HG02852 (cell line): ENCODE measurements around the gene DCLK2.
"Not testable (repeated sequence)": the region's sequence is repeated elsewhere in the genome, so short reads cannot be mapped to it uniquely, and the experiment has no call there.

ENCODE experiments used
- ATAC-seq: cut with Tn5 transposase; IDR thresholded peaks from one replicate; pipeline ENCODE4 v1.9.1; 2021; ENCODE audit warnings: mild to moderate bottlenecking, moderate library complexity; ENCODE audit not compliant: unreplicated experiment

DCLK2 gene

DNA sequence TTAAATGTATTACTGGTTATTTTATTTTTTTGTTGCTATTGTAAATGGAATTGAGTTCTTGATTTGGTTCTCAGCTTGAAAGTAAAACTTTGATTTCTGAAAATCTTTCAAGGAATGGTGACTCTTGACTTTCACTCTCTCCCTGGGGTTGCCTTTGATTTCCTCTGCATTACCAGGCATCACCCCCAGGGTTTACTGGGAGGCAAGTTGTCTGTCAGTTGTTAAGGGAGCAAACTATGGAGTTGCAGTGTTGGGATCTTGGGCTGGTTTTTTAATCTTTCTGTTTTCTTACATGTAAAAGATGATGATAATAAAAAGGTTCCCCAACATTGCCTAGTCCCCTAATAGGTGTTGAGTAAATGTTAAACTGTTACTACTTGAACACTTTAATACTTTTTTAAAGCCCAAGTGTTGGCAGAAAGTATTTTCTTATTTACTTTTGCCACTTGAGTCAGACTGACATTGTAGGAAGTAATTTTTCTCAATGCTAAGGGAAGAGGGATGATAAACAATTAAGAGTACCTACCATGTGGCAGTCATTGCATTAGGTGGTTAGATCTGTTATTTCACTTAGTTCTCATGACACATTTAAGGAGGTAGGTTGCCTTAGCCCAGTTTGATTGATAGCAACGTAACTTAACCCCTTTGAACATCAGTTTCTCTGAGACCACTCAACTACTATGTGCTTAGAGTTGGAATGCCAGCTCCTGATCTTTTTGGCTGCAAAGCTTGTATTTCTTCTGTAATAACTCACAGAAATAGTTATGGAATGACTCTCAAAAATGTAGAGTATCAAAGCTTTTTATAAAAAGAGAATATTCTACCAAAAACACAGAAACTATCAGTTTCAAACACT, 67.1 kb downstream of the DCLK2 start:
- ATAC-seq = no peak

DNA sequence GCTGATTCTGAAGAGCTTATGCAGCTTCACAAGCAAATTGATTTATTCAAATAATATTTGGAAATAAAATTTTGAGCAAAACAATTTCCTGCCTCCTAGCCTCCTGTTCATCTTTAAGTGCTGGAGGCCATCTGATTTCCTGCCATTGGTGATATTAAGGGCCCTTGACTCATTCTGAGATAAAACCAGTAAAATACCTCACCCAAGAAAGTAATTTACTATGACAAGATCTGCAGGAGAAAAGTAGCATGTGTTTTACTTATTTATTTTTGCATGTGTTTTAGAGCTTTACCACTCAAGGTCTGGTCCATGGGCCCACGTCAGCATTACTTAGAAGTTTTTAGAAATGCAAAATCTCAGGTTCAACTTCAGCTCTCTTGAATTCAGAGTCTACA, 67.7 kb downstream of the DCLK2 start:
- ATAC-seq = no peak

GRCh38 chr4:150149381-150149780, 71.1 kb downstream of the DCLK2 start:
- ATAC-seq = no peak

DNA sequence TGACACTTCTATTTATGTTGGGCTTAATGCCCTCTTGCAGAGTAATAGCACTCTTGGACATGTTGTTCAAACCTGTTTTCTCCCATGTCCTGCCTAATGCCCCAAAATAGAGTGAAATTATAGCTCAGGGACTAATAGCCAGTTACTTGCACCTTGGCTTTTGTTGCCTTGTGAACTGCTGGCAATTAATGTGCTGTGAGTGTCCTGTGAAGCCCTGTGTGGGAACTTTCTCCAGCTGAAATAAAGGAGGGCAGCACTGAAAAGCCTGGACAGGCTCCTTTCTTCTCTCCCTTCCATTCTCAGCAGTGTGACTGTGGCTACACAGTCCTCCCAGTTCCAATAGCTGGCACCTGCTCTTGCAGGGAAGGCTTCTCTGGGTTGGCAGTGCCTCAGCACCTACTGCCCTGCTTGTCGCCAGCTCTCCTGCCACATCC, 72.4 kb downstream of the DCLK2 start:
- no peak for ATAC-seq

DNA sequence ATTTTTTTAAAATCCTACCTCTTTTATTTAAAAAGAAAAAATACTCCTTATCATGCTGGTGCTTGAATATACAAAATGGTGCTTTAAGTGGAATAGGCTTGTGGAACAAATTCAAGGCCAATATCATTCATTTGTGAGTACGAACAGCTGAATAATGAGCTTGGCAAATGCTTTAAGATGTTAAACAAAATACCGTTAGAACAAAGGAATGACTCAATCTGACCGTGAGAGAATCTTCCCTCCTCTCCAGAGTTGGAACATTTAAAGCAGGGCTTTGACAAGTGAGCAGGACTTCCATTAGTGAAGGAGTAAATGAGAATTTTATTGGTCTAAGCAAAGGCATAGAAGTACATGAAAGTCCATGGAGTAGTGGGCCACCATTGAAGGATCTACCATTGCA, 74.5 kb downstream of the DCLK2 start:
- ATAC-seq = no peak

- no peak for ATAC-seq
Measured at GRCh38 chr4:150155391-150155790, 77.1 kb downstream of the DCLK2 start.

DNA sequence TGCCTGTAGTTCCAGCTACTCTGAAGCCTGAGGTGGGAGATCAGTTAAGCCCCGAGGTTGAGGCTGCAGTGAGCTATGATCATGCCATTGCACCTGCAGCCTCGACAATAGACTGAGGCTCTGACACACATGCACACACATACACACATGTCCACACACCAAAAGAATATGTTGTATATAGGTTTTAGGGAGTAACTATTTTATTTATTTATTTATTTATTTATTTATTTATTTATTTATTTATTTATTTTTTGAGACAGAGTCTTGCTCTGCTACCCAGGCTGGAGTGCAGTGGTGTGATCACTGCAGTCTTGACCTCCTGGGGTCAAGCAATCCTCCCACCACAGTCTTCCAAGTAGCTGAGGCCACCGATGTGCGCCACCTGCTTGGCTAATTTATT, 78.3 kb downstream of the DCLK2 start:
- no peak for ATAC-seq

GRCh38 chr4:150158041-150158440, 79.8 kb downstream of the DCLK2 start:
- no peak for ATAC-seq

- no peak for ATAC-seq
Measured at GRCh38 chr4:150160473-150160872, 82.2 kb downstream of the DCLK2 start.

DNA sequence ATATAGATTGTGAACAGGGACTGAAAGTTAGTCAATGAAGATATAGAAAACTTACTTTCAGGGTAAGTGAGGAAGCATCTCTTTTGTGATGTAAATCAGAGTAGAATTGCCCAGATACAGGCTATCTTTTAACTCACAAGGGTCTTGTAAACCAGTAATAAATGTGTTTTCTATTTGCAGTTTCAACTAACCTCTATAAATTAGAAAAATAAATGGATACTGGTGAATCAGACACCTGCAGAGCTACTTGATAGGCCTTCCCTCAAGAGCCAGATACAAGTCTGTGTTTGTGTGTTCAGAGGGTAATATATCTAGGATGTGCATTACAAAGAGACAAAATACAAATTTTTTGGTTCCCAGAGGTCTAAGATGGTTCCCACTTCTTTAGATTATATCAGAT, 82.9 kb downstream of the DCLK2 start:
- no peak for ATAC-seq

DNA sequence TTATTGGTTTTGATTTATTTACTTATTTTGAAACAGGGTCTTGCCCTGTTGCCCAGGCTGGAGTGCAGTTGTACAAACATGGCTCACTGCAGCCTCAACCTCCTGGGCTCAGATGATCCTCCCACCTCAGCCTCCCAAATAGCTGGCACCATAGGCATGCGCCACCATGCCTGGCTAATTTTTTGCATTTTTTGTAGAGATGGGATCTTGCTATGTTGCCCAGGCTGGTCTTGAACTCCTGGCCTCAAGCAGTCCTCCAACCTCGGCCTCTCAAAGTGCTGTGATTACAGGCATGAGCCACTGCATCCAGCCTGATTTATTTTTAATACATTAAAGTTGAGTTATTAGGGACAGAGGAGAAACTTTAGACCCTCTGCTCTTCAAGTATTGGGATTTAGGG, 83.8 kb downstream of the DCLK2 start:
- ATAC-seq = not testable (repeated sequence)

GRCh38 chr4:150164055-150164454, 85.8 kb downstream of the DCLK2 start:
- no peak for ATAC-seq

- ATAC-seq = no peak
Measured at GRCh38 chr4:150164956-150165629, 86.8 kb downstream of the DCLK2 start.

DNA sequence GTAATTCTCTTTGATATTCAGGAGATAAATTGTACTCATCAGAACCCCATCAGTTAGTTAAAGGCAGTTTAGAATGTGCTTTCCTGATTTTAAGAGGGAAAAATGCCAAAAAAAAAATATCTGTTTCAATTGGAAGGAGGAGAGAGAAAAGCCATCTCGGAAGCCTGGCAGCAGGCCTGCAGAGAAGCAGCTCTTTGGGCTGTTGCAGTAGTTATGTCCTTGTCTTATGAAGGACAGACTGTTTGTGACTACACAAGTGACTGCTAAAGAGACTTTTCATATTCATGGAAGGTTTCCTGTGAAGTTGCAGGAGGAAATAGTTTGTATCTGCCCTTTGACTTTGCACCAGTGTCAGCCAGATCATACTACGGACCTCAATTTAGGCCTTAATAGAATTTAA, 88.8 kb downstream of the DCLK2 start:
- no peak for ATAC-seq

DNA sequence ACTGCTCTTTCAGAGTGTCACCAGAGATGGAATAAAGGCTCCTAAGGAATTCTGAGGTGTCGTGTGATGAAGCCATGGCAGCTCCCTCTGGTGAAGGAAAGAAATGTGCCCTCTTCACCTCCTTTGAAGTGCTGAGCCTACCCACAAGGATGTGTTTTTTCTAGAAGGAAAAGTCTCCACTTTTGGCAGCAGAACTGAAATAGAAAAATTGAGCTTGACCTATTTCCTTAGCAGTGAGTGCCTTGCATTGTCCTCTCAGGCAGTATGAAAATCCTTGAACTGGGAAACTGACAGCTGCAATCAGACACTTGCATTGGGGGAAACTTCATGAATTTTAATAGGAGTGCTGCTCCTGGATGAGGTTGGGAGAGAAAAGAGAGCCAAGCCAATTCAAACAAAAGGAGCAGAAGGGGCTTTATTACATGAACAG, 95.2 kb downstream of the DCLK2 start:
- ATAC-seq = no peak

- no peak for ATAC-seq
Measured at GRCh38 chr4:150173982-150174398, 95.7 kb downstream of the DCLK2 start.

DNA sequence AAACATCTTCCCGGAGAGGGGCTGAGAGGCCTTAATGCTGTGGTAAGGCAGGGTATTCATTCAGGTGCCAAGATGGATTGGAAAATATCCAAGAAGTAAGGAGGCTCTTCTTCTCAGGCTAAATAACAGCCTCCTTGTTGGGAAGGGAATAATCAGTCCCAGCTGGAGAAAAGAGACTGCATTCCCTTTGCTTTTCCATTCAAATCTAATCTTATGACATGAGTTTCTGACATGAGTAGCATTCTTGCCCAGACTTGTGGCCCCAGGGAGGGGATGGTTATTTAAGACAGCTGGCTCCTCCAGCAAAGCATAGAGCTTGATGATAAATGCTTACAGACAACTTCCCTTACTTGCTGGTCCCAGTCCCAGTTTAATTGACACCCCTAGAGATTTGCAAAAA, 98.3 kb downstream of the DCLK2 start:
- ATAC-seq = no peak

- no peak for ATAC-seq
Measured at GRCh38 chr4:150178161-150178560, 99.9 kb downstream of the DCLK2 start.

GRCh38 chr4:150181536-150181935, 103.3 kb downstream of the DCLK2 start:
- no peak for ATAC-seq

DNA sequence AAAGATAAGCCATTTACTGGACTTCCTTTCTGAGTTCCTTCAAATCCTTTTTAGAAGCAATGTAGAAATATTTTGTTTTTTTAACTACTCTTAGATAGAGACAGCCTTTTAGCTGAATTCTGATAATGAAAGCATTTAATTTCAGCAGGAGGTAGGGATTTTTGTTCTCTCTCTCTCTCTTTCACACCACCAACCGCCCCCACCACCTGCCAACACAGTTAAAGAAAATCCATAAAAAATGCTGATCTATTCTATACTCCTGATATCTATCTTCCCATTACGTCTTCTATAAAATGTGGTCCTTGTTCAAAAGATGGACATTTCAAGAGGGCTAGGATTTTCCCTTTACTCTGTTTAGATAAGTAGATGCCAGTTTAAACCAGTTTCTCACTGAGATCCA, 104.5 kb downstream of the DCLK2 start:
- no peak for ATAC-seq

- not testable (repeated sequence) for ATAC-seq
Measured at GRCh38 chr4:150185033-150185432, 106.8 kb downstream of the DCLK2 start.

DNA sequence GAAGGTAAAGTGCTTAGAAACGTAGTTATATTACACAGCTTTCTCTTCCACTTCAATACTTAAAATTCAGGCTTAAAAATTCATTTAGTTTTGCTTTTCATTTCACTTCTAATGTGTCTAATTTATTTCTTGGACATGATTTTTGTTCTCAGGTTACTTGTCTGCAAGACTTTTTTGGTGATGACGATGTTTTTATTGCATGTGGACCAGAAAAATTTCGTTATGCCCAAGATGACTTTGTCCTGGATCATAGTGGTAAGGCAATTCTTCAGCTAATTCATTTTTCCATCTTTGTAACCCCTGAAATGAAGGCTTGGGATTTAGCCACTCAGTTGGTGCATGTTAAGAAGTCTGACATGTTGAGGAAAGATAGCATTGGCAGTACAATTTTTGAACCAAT, 114.7 kb downstream of the DCLK2 start:
- no peak for ATAC-seq
